NCI-H526 (cell line): Measurements from ENCODE around the gene IYD.
"Not testable (repeated sequence)": the region's sequence is repeated elsewhere in the genome, so short reads cannot be mapped to it uniquely, and the experiment has no call there.

Experiments used
- DNase-seq, 2 experiments: peaks; one replicate each; lab custom pipeline; 2025; lab: John Stamatoyannopoulos, UW

IYD gene

GRCh38 chr6:150352321-150353296 is 16.2 kb upstream of the IYD start:
- no peak for DNase-seq

- no peak for DNase-seq
These were observed 15.4 kb upstream of the IYD start for GRCh38 chr6:150353445-150353844.

- DNase-seq: no peak
These were observed 13.8 kb upstream of the IYD start for GRCh38 chr6:150354754-150355571.

- DNase-seq: no peak
These were observed 12.9 kb upstream of the IYD start for GRCh38 chr6:150355932-150356331.

GRCh38 chr6:150361876-150362275 is 6.9 kb upstream of the IYD start:
- no peak for DNase-seq

GRCh38 chr6:150363733-150364132 is 5.1 kb upstream of the IYD start:
- DNase-seq: no peak

GRCh38 chr6:150366118-150366778 is 2.6 kb upstream of the IYD start:
- no peak for DNase-seq

GRCh38 chr6:150369408-150369807 is 596 bp downstream of the IYD start:
- DNase-seq: no peak

GRCh38 chr6:150370112-150370511 is 1.3 kb downstream of the IYD start:
- DNase-seq: no peak

- no peak for DNase-seq
These were observed 2.5 kb downstream of the IYD start for GRCh38 chr6:150371356-150371755.

GRCh38 chr6:150372051-150372450 is 3.2 kb downstream of the IYD start:
- DNase-seq: no peak

GRCh38 chr6:150373260-150373701 is 4.5 kb downstream of the IYD start:
- no peak for DNase-seq

- DNase-seq: not testable (repeated sequence)
These were observed 5.5 kb downstream of the IYD start for GRCh38 chr6:150374346-150374745.

GRCh38 chr6:150377211-150377781 is 8.5 kb downstream of the IYD start:
- no peak for DNase-seq

GRCh38 chr6:150380256-150380655 is 11.4 kb downstream of the IYD start:
- DNase-seq: no peak

- no peak for DNase-seq
These were observed 13.4 kb downstream of the IYD start for GRCh38 chr6:150382171-150382570.

- no peak for DNase-seq
These were observed 22.6 kb downstream of the IYD start for GRCh38 chr6:150391414-150391813.

- DNase-seq: no peak
These were observed 23.1 kb downstream of the IYD start for GRCh38 chr6:150391890-150392289.

GRCh38 chr6:150392452-150393220 is 23.8 kb downstream of the IYD start:
- DNase-seq: no peak

- no peak for DNase-seq
These were observed 25.5 kb downstream of the IYD start for GRCh38 chr6:150394053-150394898.
